GM21528 (cell line): ENCODE results near the gene ANKRD49.
A peak's percentile ranks its signal among the peaks of the same experiment; 100 is the strongest.

ENCODE experiments used
- ATAC-seq: cut with Tn5 transposase; IDR thresholded peaks from one replicate; pipeline ENCODE4 v1.9.1; 2021; ENCODE audit warnings: mild to moderate bottlenecking, moderate library complexity; ENCODE audit not compliant: unreplicated experiment, low FRiP score

Gene ANKRD49

DNA sequence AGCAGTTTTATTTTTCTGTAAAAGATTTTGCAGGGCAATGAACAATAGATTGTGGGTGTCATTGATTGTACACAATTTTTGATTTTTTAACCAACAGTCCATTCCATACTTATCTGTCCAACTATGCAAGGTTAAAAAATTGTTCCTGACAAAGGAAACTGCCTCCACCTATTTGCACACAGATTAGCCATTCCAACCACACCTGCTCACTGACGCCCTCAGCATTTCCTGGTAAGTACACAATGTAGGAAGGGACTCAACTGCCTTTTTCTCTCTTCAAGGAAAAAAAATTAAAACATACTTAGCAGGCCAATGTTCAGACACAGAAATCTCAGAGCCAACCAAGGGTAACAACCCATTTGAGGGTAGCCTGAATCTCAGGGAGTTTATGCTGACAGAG, 45.6 kb downstream of the ANKRD49 start:
- no peak for ATAC-seq

- ATAC-seq: peak; percentile 93
Observed at GRCh38 chr11:94543695-94544645, 50.2 kb downstream of the ANKRD49 start, which contains the start of gene FUT4. FUT4 (plus strand) TSS chr11:94543921; CDS start chr11:94544134, 213 bp downstream.

- ATAC-seq: no peak
Observed at GRCh38 chr11:94544646-94545263, 51.0 kb downstream of the ANKRD49 start.

DNA sequence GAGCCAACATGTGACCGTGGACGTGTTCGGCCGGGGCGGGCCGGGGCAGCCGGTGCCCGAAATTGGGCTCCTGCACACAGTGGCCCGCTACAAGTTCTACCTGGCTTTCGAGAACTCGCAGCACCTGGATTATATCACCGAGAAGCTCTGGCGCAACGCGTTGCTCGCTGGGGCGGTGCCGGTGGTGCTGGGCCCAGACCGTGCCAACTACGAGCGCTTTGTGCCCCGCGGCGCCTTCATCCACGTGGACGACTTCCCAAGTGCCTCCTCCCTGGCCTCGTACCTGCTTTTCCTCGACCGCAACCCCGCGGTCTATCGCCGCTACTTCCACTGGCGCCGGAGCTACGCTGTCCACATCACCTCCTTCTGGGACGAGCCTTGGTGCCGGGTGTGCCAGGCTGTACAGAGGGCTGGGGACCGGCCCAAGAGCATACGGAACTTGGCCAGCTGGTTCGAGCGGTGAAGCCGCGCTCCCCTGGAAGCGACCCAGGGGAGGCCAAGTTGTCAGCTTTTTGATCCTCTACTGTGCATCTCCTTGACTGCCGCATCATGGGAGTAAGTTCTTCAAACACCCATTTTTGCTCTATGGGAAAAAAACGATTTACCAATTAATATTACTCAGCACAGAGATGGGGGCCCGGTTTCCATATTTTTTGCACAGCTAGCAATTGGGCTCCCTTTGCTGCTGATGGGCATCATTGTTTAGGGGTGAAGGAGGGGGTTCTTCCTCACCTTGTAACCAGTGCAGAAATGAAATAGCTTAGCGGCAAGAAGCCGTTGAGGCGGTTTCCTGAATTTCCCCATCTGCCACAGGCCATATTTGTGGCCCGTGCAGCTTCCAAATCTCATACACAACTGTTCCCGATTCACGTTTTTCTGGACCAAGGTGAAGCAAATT, 51.7 kb downstream of the ANKRD49 start:
- ATAC-seq: no peak

DNA sequence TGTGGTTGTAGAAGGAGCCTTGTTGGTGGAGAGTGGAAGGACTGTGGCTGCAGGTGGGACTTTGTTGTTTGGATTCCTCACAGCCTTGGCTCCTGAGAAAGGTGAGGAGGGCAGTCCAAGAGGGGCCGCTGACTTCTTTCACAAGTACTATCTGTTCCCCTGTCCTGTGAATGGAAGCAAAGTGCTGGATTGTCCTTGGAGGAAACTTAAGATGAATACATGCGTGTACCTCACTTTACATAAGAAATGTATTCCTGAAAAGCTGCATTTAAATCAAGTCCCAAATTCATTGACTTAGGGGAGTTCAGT, 52.3 kb downstream of the ANKRD49 start:
- no peak for ATAC-seq

GRCh38 chr11:94546886-94547285, 53.1 kb downstream of the ANKRD49 start:
- ATAC-seq: no peak

GRCh38 chr11:94549146-94549545, 55.4 kb downstream of the ANKRD49 start:
- ATAC-seq: no peak
